HK-2 (cell line): ENCODE data around the gene PDZRN3.

Experiments
- DNase-seq: peaks from one replicate; pipeline ENCODE4 v3.0.0-alpha.2; 2018; ENCODE audit not compliant: unreplicated experiment

PDZRN3 gene

DNA sequence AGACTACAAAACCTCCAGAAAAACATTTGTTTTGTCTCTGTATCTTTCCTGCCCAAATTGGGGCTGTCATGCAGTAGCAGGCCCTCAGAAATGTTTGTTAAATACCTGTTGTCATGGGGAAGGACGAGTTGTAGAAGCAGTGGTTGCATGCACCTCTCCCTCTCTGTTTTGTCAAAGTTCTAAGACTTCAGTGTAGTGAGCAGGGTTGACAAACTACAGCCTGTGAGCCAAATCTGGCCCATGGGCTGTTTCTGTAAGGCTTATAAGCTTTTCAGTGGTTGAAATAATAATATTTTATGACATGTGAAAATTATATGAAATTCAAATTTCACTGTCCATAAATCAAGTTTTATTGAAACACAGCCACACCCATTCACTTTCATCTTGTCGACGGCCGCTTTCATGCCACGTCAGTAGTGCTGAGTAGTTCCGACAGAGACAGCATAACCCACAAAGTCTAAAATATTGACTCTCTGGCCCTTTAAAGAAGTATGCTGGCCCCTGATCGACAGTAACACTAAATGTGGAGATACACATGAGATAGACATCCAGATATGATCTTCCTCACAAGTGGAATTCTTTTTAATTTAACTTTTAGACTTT, 102.9 kb downstream of the PDZRN3 start:
- no peak for DNase-seq

DNA sequence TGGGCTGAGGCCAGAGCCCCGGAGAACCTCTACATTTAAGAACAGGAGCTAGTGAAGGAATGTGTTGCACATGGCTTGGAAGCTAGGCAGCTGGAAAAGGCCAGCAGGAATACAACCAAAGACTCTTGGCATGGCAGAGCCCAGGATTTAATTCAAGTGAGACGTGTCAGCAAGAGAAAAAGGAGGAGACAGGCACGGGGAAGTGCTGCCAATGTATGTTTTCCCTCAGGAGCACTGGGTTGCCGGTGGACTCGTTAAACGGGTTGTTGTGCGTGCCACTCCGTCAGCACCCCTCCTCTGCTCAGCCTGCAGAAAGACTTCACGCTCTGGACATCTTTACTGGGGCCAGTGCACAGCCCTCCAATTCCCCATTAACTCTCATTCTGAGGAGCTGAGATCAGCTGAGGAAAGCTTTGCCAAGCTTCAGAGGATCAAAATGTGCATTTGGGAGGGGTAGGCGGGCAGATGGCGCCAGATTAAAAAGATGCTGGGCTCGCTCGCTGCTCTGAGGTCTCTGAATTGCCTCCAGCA, 103.7 kb downstream of the PDZRN3 start:
- no peak for DNase-seq

DNA sequence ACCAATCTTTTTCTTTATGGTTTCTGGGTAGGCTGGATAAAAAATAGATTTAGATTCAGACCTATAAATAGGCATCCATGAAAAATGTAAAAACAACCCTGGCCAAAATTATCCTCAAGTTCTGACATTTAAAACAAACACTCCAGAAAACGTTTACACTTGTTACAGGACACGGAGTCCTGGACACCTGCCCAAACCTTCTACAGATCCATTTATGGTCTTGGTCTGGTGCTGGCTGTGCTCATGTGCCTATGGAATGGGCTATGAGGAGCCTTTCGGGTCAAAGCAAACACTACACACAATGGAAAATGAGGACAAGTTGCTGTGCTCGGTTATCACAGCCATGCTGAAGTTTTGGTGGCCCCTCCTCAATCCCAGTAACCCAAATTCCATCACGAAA, 108.1 kb downstream of the PDZRN3 start:
- DNase-seq = no peak

DNA sequence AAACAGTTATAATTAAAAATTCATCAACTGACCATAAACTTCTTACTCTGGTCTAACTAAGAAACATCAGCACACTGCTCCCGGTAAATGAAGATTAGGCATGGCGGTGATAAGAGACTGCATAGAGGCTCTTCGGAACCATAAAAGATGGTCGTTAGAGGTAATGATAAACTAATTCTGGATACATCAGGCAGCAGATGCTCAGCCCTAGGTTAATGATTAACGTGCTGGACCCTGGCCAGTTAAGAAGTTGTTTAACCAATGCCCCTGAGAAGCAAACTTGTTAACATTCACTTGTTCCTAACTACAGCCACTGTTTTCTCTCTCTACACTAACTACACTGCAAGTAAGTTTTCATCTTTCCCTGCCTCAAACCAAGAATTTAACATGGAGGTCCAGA, 111.5 kb downstream of the PDZRN3 start:
- peak; percentile 25 for DNase-seq

DNA sequence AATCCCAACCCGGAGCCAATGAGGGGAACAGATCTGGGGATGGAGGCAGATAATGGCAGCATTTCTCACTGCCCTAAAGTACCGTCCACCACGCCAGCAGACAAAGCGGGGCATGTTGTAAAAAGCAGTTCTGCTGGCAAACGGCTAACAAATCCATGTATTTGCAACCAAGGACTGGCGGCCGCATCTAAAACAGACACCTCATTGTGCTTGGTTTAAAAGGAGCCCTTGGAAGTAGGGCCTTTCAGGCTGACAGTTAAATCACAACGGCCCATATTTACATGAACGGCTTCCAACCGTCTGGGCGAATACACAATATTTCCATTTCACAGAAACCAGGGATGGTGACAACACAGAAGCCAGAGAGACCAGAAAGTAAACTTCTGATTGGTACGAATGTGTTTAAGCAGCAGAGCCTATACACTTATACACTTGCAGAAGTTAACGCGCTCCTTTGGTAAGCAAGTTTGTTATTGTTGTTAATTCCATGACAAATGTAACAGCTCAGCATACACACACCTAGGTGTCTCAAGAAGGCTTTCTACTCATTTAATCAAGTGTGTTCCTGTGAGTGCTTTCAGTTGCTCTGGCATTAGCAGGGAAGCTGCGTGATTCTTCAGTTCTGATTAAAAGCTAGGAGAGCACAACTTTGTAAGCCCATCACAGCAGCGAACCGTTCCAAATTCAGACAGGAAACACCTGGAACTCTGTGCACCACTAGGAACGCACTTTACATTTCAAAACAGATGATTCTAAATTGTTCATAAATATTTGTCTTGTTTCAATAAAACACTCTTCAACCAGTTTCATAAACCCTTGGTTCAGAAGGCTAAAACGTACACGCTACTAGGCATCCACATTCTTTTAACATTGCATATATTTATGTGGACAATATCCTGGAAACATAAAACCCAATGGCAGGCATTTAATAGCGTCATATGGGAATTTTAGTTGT, 112.9 kb downstream of the PDZRN3 start:
- DNase-seq = no peak

DNA sequence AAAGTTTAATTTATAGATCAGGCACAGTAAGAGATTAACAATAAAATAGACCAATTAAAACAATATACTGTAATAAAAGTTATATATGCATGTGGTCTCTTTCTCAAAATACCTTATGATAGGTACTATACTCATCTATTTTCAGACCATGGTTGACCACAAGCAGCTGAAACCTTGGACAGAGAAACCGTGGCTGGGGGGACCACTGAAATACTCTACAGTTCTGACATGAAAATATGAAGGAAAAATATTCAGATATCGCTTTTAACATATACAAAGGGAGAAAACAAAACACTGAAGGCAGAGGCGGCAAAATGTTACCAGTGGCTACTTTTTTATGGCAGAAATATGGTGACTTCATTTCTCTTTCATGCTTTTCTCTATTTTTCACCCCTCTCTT, 114.0 kb downstream of the PDZRN3 start:
- DNase-seq = no peak

DNA sequence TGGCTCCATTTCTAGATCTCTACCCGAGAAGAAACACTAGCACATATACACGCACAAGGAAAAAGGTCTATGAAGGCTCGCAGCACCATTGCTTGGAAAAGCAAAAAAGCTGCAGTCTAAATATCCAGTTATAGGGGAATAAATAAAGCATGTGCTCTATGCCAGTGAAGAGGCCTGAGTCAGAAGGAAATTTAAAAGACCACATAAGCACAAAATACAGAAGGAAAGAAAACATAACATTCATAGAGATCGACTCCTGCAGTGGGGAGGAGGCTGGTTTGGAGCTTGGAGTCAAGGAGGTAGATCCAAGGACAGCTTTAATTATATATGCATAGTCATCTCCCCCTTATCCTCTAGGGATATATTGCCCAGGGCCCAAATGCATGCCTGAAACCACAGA, 114.4 kb downstream of the PDZRN3 start:
- no peak for DNase-seq

DNA sequence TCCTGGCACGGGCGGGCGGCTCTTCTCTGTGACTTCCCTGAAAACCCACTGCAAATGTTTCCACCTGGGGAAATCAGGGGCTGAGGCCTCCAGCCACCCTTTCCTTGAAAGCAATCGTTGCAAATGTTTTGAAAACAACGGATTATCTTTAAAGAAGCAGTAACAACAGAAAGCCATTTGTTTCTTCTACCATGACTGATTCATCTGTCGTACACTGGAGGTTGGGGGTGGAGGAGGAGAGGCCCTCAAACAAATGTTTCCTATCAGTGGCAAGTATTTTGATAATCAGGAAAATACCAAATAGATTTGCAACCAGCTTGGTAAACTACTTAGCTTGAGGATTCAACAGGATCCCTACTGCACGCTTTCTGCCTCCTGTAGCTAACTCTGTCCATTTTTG, 114.9 kb downstream of the PDZRN3 start:
- no peak for DNase-seq

DNA sequence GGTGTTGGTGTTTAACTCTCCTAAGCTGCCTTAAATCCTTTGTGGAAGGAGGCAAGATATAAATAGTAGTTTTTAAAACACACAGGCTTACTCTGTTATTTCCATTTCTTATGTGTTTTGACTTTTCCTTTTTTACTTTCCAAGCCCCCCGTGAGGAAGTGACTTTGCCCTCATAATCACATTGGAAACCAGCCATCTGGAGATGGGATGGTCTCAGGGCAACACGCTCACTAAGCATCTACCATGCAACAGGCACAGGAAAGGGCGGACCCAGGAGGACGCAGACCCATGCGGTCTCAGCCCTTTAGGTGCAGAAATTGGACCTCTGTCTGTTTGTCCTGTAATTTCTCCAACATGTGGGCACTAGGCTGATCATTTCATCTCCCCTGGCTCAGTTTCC, 115.7 kb downstream of the PDZRN3 start:
- no peak for DNase-seq

DNA sequence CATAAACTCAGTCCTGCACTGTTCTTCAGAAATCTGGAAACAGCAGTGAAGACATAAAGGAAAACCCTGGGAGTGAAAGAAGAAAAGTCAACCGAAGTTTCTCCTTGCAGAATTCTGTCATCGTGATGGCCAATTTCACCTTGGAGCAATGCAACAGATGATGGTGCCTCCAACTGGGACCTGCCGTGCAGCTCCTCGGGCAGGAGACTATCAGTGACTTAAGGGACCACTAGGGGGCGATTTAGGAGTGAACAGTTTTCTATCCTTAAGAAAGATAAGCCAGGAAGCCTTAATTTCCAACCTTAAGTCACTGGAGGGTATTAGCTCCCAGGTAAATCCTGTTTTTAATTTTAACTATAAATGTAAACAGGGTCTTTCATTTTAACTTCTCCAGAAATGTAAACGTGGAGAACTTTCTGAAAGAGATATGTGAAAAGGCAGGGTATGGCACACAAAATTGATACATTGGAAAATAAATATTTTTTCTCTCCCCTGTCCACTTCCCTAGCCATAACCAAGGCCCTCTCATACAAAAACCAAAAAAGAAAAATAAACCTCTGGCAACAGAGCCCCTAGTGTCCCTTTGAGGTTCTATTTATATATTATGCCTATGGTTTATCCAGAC, 116.3 kb downstream of the PDZRN3 start:
- DNase-seq = peak; percentile 11

DNA sequence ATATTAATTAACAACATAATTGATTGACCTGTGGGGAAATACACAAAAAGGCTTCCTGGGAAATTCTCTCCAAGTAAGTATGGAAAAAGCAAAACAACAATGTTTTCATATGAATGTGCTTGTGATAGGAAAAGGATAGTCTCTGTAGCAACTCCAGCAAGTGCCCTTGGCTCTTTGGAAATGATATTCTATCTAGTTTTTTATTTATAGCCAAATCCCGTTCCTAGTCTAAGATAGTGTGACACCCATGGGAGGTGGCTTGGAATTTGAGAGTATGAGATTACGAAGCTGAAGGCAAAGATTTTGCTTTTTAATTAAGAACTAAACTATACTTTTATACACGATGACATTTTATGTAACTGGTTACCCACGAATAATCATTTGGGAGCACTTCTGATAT, 119.9 kb downstream of the PDZRN3 start:
- no peak for DNase-seq

DNA sequence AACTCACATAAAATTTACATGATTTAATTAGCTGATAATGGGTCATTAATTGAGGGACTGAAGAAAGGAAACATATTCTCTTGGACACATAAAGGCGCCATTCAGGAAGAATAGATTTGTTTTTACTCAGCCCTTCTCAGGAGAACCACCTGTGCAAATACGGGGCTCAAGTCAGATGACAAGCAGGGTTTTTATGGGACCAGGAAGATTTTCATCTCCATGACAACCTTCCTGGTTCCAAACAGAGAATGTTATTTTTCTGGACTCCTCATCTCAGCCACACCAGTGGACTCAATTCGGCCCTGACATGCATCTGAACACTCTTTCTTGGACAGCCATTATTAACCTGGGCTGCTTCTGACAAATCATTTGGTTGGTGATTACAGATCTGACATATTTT, 120.5 kb downstream of the PDZRN3 start:
- DNase-seq = no peak

DNA sequence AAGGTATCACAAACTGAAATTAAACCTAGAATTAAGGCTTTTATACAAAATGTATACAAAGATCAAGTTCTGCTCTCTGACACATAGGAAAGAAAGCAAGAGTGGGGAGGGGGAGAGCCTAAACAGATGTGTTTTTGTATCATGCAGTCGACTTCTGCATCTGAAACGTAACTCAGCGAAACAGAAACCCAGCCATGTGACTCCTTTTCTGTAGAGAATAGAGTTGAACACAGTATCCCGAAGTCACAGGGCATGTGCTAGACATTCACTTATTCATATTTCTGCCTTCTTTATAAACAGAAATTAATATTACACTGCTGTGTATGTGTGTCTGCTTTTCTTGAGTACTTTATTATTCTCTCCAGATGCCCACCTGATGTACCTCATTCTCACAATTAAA, 121.0 kb downstream of the PDZRN3 start:
- no peak for DNase-seq

DNA sequence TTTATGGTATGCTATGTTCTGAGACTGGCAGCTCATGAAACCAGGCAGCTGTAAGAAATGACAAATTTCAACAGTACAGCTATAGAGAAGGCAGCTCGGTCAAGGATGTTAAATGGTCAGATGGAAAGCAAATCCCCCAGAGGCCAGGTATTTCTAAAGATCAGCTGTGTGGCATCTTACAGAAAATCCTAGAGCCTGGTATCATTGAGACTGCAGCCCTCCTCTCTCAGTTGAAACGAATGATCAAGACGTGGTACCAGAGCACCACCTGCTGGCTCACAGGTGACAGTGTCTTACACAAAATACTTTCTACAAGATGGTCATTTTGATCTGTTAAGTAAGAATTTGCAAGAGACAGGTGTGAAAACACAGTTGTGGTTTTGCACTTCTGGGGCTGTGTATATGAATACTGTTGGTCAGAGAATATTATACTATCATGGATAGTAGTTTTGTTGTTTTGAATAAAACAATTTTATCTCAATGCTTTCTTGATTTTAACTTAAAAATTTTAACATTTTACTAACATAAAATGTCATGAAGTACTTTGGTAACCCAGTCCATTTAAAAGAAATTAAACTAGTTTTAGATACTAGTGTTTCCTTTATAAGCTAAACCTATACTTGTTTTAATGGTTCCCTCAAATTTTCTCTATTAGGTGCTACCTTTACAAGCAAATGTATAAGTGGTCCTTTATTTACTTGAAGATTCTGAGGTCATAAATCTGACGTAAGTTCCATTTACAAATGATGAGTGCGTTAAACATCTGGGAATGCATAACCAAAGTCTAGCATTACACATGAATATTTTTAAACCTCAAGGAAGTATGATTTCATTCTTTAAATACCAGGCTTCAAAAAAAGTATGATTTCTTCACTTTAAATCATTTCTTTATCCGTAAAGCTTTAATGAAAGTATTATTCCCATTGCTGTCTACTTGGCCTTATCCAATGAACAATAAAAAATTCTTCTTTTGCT, 121.8 kb downstream of the PDZRN3 start:
- peak; percentile 19 for DNase-seq

DNA sequence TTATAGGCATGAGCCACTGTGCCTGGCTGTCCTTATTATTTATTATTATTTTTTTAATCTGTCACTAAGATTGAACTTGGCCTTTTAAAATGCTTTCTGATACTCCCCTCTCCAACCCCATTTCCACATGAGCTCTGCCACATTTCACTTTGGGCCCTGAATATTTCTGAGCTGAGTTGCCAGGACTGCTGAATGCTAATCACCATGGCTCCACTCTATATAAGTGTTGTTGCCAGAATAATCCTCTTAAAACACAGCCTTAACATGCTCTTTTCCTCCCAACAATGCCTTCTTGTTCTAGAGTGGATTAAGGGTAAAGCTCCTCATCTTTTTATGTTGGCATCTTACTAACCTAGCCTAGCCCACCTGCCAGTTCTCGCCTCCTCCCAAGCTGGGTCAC, 124.4 kb downstream of the PDZRN3 start:
- DNase-seq = no peak

DNA sequence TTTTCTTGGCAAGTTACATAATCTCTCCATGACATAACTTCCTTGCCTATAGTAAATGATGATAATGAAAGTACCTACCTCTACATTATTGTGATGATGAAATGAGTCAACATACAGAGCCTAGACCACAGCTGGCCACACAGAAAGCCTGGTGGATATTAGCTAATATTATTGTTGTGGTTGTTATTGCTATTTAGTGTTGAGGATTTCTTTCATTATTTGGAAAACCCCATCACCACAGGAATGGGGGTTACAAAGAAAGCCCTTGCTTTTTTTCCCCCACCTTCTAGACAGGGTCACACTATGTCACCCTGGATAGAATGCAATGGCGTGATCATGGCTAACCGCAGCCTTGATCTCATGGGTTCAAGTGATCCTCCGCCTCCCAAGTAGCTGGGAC, 125.0 kb downstream of the PDZRN3 start:
- DNase-seq = no peak

DNA sequence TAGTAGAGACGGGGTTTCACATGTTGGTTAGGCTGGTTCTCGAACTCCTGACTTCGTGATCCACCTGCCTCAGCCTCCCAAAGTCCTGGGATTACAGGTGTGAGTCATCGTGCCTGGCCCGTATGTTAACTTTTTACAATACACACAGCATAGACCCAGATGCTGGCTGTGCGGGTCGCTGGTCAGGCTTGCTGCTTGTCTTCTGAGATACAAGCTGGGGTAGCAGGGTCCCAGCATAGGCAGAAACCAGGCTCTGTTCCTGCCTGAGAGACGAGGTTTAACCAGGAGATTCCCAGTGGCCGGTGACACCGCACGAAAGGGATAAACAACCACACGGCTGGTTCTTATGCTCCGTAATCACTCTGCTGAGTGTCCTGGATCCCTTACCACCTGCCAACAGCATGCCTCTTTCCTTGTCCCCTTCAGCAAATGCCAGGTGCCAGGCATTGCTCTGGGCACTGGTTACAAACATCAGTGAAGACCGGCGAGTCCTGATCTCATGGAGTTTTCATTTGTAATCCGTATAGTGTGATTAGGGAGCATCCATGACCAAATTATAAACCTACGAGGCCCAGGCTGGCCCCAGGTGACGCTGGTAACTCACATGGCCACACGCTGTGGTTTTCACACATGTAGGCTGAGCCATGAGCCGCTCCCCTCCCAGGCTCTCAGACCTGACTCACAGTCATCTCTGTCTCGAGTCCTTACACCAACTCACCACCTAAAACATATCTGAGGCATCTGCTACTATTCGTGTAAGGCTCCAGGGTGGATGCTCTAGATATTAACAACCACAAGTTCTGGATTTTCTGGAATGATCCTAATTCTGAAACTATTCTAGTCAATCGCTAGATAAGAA, 125.7 kb downstream of the PDZRN3 start:
- no peak for DNase-seq

DNA sequence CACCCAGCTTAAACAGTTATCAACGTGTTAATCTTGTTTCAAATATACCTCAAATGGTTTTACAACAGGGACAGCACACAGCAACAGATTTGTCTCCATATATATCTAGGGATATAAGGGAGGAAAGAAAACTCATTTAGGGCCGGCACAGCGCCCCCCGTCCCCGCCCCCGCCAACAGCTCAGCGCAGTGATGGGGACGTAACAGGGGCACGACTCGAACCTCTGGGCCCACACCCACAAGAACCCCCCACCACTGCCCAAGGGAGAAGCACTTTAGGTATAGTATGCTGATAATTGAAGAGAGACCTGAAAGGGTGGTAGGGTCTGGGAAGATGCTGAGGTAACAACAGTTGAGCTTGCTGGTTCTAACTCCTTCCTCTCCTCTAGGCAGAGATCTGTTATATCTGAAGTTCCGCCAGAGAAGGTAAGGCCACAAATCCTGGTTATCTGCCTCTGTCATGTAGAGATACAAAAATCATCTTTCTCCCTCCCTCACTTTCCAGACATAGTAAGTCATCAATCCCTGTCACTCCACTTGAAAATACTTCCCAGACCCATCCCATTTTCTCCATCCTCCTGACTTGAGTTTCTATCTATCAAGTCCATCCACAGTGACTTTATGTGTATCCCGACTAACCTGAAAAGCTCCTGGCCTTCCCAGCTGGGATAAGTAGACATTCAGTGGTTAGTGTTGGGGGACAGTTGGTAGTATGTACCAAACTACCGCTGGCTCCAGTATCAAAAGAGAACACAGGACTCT, 126.9 kb downstream of the PDZRN3 start:
- no peak for DNase-seq

DNA sequence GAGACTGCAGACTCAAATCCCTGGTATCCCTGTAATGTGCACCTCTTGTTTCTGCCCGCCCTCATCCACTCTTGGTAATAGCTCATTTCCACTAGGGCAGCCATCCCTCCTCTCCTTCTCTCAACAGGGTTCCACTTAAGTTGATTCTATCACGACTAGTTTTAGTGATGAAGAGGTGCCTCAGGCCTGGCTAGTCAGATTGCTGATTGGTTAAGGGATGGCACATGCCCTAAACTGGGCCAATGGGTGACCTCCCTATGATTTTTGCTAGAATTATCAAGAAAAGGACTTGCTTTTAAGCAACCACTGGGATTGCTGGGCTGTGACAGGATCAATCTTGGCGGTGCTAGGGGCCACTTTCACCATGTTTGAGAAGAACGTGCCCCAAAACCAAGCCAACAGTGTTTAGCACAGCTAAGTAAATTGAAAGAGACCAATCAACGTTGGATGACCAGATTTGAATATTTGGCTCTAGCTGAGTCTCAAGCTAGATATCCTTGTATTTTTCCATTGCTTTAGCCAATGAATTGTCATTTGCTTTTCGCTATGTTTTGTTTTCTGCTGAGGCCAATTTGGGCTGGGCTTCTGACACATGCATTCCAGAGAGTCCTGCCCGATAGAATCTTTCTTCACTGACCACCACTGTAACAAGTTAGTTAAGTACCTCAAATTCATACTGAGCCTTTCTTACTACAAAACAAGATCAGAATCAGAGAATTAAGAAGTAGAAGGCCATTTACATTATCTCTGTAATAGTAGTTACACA, 131.0 kb downstream of the PDZRN3 start:
- no peak for DNase-seq
